SK-N-SH (cell line): Measurements from ENCODE around the gene ABHD10.

Experiments used
- MXI1 ChIP-seq: IDR thresholded peaks from 2 replicates; pipeline ENCODE4 v1.6.1; 2012; ENCODE audit warnings: mild to moderate bottlenecking, low read depth, low read length, improper control_type of control experiment
- NRF1 ChIP-seq: IDR thresholded peaks from 2 replicates; pipeline ENCODE4 v1.6.1; 2012; ENCODE audit warnings: low read depth, mild to moderate bottlenecking, low read length
- POLR2AphosphoS5 ChIP-seq: IDR thresholded peaks from 2 replicates; pipeline ENCODE4 v1.6.1; 2012; ENCODE audit warnings: low read depth, low read length
- TAF1 ChIP-seq: IDR thresholded peaks from 2 replicates; pipeline ENCODE4 v1.6.1; 2012; ENCODE audit warnings: low read depth, mild to moderate bottlenecking, low read length, moderate library complexity, borderline replicate concordance
- TF ChIP-seq, protein P1 (sequence below): fragments of 200-600 bp; sonication (generic); IDR thresholded peaks from 2 replicates; pipeline ENCODE4 v1.6.1; 2017; ENCODE audit warnings: antibody characterized with exemption, mild to moderate bottlenecking, moderate library complexity

DNA sequence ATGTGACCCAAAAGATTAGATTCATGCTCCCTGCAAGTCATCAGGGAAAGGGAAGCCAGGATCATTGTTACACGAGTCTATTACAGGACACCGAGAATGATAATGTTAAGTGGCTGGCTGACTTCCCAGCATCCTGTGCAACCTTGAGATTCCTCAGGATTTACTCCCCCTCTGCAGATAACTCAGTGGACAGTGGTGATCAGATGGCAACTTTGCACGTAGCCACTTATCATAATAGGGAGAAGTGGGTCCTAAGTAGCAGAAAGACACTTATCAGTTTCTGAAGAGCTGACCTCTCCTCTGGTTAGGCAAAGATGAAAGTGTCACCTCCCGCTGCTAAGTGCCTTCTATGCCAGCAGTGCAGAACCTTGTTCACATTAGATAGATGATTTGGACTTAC lies 49.0 kb downstream of the ABHD10 start:
- TF ChIP-seq, protein P1, sequence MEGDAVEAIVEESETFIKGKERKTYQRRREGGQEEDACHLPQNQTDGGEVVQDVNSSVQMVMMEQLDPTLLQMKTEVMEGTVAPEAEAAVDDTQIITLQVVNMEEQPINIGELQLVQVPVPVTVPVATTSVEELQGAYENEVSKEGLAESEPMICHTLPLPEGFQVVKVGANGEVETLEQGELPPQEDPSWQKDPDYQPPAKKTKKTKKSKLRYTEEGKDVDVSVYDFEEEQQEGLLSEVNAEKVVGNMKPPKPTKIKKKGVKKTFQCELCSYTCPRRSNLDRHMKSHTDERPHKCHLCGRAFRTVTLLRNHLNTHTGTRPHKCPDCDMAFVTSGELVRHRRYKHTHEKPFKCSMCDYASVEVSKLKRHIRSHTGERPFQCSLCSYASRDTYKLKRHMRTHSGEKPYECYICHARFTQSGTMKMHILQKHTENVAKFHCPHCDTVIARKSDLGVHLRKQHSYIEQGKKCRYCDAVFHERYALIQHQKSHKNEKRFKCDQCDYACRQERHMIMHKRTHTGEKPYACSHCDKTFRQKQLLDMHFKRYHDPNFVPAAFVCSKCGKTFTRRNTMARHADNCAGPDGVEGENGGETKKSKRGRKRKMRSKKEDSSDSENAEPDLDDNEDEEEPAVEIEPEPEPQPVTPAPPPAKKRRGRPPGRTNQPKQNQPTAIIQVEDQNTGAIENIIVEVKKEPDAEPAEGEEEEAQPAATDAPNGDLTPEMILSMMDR: no peak
- TF ChIP-seq POLR2AphosphoS5: no peak
- no peak for TF ChIP-seq MXI1
- no peak for TF ChIP-seq NRF1
- TF ChIP-seq TAF1: no peak
